Urinary bladder (tissue), 4 donors: ENCODE data around the gene SLC38A10. TPM values are rescaled to one million over a fixed set of nuclear protein-coding genes. Genes with fewer than 3 reads are reported as not detected.

Experiments
- DNase-seq: peaks from one replicate; pipeline ENCODE4 v3.0.0-alpha.2; 2015; ENCODE audit errors: extremely low spot score
- H3K27ac ChIP-seq: one replicate; pipeline ENCODE4 v1.5.1; 2013; ENCODE audit warnings: low read depth, mild to moderate bottlenecking, moderate library complexity
- H3K36me3 ChIP-seq: one replicate; pipeline ENCODE4 v1.6.1; 2013; ENCODE audit warnings: mild to moderate bottlenecking, moderate library complexity; ENCODE audit not compliant: insufficient read depth
- H3K4me1 ChIP-seq: one replicate; pipeline ENCODE4 v1.6.1; 2013; ENCODE audit warnings: mild to moderate bottlenecking, moderate library complexity; ENCODE audit not compliant: insufficient read depth
- H3K4me3 ChIP-seq: one replicate; pipeline ENCODE4 v1.5.1; 2013; ENCODE audit warnings: low read depth, low read length
- WGBS: extraction: QIAGEN DNeasy Blood & Tissue Kit; methylation state at CpG from one replicate; pipeline ENCODE4 v1.1.7; 2013; 5-methylcytosine and 5-hydroxymethylcytosine counted together
- polyA plus RNA-seq: library from polyadenylated mRNA; stranded (reverse); fragments of 200-250 nt; gene quantifications from one replicate; pipeline ENCODE4 v1.2.3, GENCODE V29; 2013
- total RNA-seq: library from RNA; depleted of rRNA; stranded (reverse); fragments of >200 nt; gene quantifications from one replicate; pipeline ENCODE4 v1.2.3, GENCODE V29; 2014
- donor health status: healthy with polysubstance abuse.
- donor health status: healthy.

Gene SLC38A10
- total and polyA plus RNA-seq, 2 donors, result 28.5 to 82.3 TPM

DNA sequence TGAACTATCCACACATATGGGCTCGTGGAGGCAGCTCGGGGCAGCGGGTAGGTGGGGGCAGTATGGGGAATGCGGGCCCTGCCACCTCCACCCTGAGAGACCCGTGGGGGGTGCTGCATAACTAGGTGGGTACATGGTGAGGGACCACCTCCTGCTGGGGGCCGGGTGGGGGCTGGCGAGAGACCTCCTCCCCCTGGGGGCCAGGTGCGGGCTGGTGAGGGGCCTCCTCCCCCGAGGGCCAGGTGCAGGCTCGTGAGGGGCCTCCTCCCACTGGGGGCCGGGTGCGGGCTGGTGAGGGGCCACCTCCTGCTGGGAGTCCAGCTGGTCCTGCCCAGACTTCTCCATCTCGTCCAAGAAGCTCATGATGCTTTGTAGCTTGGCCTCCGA lies 97.7 kb downstream of the SLC38A10 start:
- H3K4me1 ChIP-seq, result no peaks in the 10 kb centered on the region
- no peak for DNase-seq
- no peaks in the 10 kb centered on the region for H3K36me3 ChIP-seq
- 85% methylated on average over 14 of the region's 14 CpGs for WGBS
- H3K27ac ChIP-seq, result no peak overlapping the region
- no peak overlapping the region for H3K4me3 ChIP-seq

DNA sequence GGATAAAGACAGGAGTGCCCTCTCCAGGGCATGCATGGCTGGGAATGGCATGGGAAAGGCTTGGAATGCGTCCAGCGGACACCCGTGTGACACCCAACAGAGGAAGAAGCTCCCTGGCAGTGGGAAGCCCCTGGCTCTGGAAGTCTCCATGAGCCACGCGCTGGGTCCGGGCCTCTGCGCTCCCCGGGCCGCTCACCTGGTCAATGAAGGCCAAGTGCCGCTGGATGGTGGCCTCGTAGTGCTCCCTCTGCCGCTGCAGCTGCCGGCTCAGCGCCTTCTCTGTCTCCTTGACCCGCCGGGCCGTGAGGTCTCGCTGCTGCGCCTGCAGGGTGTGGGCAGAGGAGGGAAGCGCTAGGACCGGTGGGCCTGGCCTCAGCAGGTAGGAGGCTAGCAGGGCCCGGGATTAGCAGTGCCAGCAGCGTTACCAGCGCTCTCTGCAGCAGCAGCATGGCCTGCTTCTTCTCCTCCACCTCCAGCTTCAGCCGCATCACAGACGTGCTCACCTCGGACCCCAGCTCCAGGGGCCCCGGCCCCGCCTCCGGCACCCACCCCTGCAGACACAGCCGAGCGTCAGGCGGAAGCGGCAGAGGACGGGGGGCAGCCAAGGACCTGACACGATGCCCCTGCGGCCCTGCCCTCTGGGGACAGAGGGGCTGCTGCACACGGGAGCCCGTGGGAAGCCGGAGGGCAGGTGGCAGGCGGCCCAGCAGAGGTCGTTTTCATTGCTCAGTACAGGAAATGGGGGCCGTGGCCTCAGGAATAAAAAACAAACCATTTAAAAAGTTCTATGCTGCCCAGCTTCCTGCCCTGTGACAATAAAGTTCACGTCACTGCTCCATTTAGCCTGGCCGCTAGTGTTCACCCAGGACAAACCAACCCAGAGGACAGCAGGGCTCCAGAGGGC lies 98.3 kb downstream of the SLC38A10 start:
- no peaks in the 10 kb centered on the region for H3K4me1 ChIP-seq
- no peaks in the 10 kb centered on the region for H3K36me3 ChIP-seq
- H3K4me3 ChIP-seq, result no peak overlapping the region
- H3K27ac ChIP-seq, result no peak overlapping the region
- no peak for DNase-seq
- WGBS, result 89% methylated on average over 45 of the region's 45 CpGs

DNA sequence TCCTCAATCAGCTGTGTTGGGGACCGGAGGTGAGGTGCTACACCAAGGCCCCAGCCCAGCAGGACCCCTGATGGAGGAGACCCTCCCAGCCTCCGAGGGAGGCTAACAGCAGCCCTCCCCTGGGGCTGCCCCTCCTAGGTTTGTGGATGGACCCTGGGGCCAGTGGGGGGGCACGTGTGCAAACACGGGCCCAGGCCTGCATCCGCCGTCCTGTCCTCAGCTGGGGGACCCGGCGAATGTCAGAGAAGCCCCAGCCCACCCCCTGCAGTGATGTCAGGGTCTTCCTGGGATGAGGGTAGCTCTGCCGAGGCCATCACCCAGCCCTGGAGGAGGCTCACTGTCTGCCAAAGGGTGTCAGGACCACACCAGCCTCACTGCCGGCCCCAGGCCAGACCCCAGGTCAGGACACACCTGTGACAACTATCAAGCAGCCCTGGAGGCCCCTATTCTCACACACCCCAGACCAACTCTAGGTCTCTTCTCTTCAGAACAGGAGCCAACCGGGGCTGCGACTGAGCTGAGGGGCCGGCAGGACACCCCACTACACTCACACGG lies 99.1 kb downstream of the SLC38A10 start:
- Histone ChIP-seq H3K27ac (no peak overlapping the region), H3K4me3 (no peak overlapping the region), H3K36me3 (no peaks in the 10 kb centered on the region), H3K4me1 (no peaks in the 10 kb centered on the region)
- WGBS, result 89% methylated on average over 14 of the region's 14 CpGs
- DNase-seq, result no peak

Other genes starting within 250 kb of the SLC38A10 start
- not detected for gene PVALEF, start 129.8 kb downstream of the SLC38A10 start, total RNA-seq
- gene PVALEF, start 129.8 kb downstream of the SLC38A10 start, polyA plus RNA-seq, result not detected
- 7.6 TPM for gene AATK, start 129.1 kb downstream of the SLC38A10 start, total RNA-seq
- 9.2 TPM for gene AATK, start 129.1 kb downstream of the SLC38A10 start, polyA plus RNA-seq
- 5.9 TPM for gene CEP131, start 72.3 kb downstream of the SLC38A10 start, total RNA-seq
- gene CEP131, start 72.3 kb downstream of the SLC38A10 start, polyA plus RNA-seq, result 10.8 TPM
- 12.3 TPM for gene TEPSIN, start 56.3 kb downstream of the SLC38A10 start, total RNA-seq
- gene TEPSIN, start 56.3 kb downstream of the SLC38A10 start, polyA plus RNA-seq, result 36.6 TPM
- gene NDUFAF8, start 56.0 kb downstream of the SLC38A10 start, total RNA-seq, result 11.2 TPM
- 26.7 TPM for gene NDUFAF8, start 56.0 kb downstream of the SLC38A10 start, polyA plus RNA-seq
- 10.1 TPM for gene BAHCC1, start 100.2 kb upstream of the SLC38A10 start, total RNA-seq
- 15.9 TPM for gene BAHCC1, start 100.2 kb upstream of the SLC38A10 start, polyA plus RNA-seq
- gene ACTG1, start 217.5 kb upstream of the SLC38A10 start, total RNA-seq, result 2,267 TPM
- gene ACTG1, start 217.5 kb upstream of the SLC38A10 start, polyA plus RNA-seq, result 2,840 TPM
- gene FSCN2, start 233.1 kb upstream of the SLC38A10 start, total RNA-seq, result 0.69 TPM
- gene FSCN2, start 233.1 kb upstream of the SLC38A10 start, polyA plus RNA-seq, result 0.43 TPM